Heart right ventricle (tissue), 16 donors: ENCODE measurements around the gene SMARCA2. TPM values are rescaled to one million over a fixed set of nuclear protein-coding genes. Genes with fewer than 3 reads are reported as not detected.

Experiments
- ATAC-seq, 8 donors: fragments of 200-7000 bp; cut with Tn5 transposase; one replicate each; pipeline ENCODE4 v1.9.1; 2020; ENCODE audit warnings: mild to moderate bottlenecking in 8 of 8, moderate library complexity in 8 of 8, moderate number of reproducible peaks in 1 of 8
- DNase-seq, 2 donors: peaks; one replicate each; pipeline ENCODE4 v3.0.0-alpha.2; 2020
- H3K27ac ChIP-seq, 10 donors: fragments of 200-600 bp; sonication (generic) in 2 of 10; one replicate each; pipeline versions ENCODE4 v1.5.0 to v1.8.0; 2020 to 2022; ENCODE audit warnings: mild to moderate bottlenecking in 3 of 10
- H3K27me3 ChIP-seq, 7 donors: fragments of 200-600 bp; one replicate each; pipeline ENCODE4 v1.8.0; 2021 to 2022; ENCODE audit warnings: mild to moderate bottlenecking in 2 of 7
- H3K36me3 ChIP-seq, 9 donors: fragments of 200-600 bp; sonication (generic) in 1 of 9; one replicate each; pipeline versions ENCODE4 v1.5.0 to v1.8.0; 2020 to 2022; ENCODE audit warnings: mild to moderate bottlenecking in 2 of 9
- H3K4me1 ChIP-seq, 9 donors: fragments of 200-600 bp; sonication (generic) in 1 of 9; one replicate each; pipeline versions ENCODE4 v1.5.0 to v1.8.0; 2020 to 2022; ENCODE audit warnings: mild to moderate bottlenecking in 4 of 9
- H3K4me3 ChIP-seq, 10 donors: fragments of 200-600 bp; sonication (generic) in 2 of 10; one replicate each; pipeline versions ENCODE4 v1.5.0 to v1.8.0; 2020 to 2022; ENCODE audit warnings: mild to moderate bottlenecking in 7 of 10, moderate library complexity in 2 of 10
- H3K9me3 ChIP-seq, 11 donors: fragments of 200-600 bp in 10 of 11; sonication (generic) in 2 of 11; one replicate each; pipeline versions ENCODE4 v1.5.0 to v1.8.0; 2013 to 2022; ENCODE audit warnings: mild to moderate bottlenecking in 2 of 11, control low read depth in 1 of 11, moderate library complexity in 1 of 11
- WGBS, 2 donors: extraction: QIAGEN DNeasy Blood & Tissue Kit; methylation state at CpG; one replicate each; pipeline ENCODE4 v1.1.7; 2013; ENCODE audit warnings: inconsistent platforms in 1 of 2; 5-methylcytosine and 5-hydroxymethylcytosine counted together
- intact Hi-C, 10 donors: fragments of 100-400 bp; cut with DNase I; formaldehyde crosslinking; loops; one replicate each; pipeline versions ENCODE4 v1.11.1 to v1.14.2; 2022
- polyA plus RNA-seq, 2 donors: library from polyadenylated mRNA; stranded (reverse); fragments of 200-250 nt; gene quantifications; one replicate each; pipeline ENCODE4 v1.2.3, GENCODE V29; 2013
- total RNA-seq, 10 donors: library from RNA; stranded (reverse); fragmentation: NEBNext Ultra II Directional in 3 of 10; extraction: Animal tissue kit (Norgen Biotek cat#: 25700) in 3 of 10; gene quantifications; one replicate each; pipeline versions ENCODE4 v1.2.1 to v1.2.4, GENCODE V29; 2021 to 2023
- TF ChIP-seq, protein P1 (sequence below), 9 donors: fragments of 200-600 bp; sonication (generic) in 2 of 9; IDR thresholded peaks; one replicate each; pipeline versions ENCODE4 v1.5.0 to v1.8.0; 2021 to 2022; ENCODE audit warnings: antibody characterized with exemption in 9 of 9, mild to moderate bottlenecking in 5 of 9, moderate library complexity in 1 of 9
- donor health status: Arrhythmogenic right ventricular cardiomyopathy.
- donor health status: ischemic (EF 13 %, LVEDD 7.1; RV severe dilation, severe dysfunction).
- donor health status: healthy with polysubstance abuse.
- donor health status: DM: no; HTN: yes; CAD: no.
- donor health status: DM: no; HTN: no; CAD: no.
- donor health status: ischemic (EF 25% LVEDD 6.9; RV normal size, moderate dysfunction).
- donor health status: ischemic (EF 25% LVEDD 5.7; RV mildly dilated, moderate dysfunction).
- donor health status: healthy.
- donor health status: DM: yes; HTN: yes; CAD: no.
- donor health status: Ischemic cardiomyopathy.
- donor health status: ischemic (EF 35%, LVEDD 5.7; RV mildly dilated, moderate dysfunction).
- donor health status: nonischemic (EF 11% LVEDD 7.7; RV severe dilation, severe dysfunction).
- donor health status: DM: yes; HTN: yes; CAD: no.
- donor health status: PGD.
- donor health status: ischemic (EF 29% LVEDD 5.4; RV normal size, mild dysfunction).
- donor health status: nonischemic (EF 23%, LVEDD 6.1; RV moderate dilation, normal function).

The SMARCA2 gene
- total and polyA plus RNA-seq, 12 donors, result 26.5 to 140 (median 105) TPM

GRCh38 chr9:2013743-2014475 lies 1.2 kb upstream of the SMARCA2 start:
- Histone ChIP-seq H3K4me1 (peaks cover 0 to 20% (median 13%) of the 10 kb centered on the region in 9 donors), H3K36me3 (no peaks in the 10 kb centered on the region), H3K4me3 (peak overlapping the region; percentile 60 to 97 (median 88)), H3K9me3 (no peaks in the 10 kb centered on the region), H3K27me3 (no peaks in the 10 kb centered on the region), H3K27ac (peak overlapping the region; percentile 48 to 99 (median 97))
- ATAC-seq (no peak), DNase-seq (no peak)
- 19 to 27% methylated on average over 13 of the region's 13 CpGs for WGBS, 2 donors
- intact Hi-C loops, result loop anchor here in 4 of 10 donors (2.0 to 10.0 kb wide), 4 partner anchors 21 to 831 kb away; partner anchors contain the start of gene PUM3 (in 1 of the 4)
- TF ChIP-seq, protein P1, sequence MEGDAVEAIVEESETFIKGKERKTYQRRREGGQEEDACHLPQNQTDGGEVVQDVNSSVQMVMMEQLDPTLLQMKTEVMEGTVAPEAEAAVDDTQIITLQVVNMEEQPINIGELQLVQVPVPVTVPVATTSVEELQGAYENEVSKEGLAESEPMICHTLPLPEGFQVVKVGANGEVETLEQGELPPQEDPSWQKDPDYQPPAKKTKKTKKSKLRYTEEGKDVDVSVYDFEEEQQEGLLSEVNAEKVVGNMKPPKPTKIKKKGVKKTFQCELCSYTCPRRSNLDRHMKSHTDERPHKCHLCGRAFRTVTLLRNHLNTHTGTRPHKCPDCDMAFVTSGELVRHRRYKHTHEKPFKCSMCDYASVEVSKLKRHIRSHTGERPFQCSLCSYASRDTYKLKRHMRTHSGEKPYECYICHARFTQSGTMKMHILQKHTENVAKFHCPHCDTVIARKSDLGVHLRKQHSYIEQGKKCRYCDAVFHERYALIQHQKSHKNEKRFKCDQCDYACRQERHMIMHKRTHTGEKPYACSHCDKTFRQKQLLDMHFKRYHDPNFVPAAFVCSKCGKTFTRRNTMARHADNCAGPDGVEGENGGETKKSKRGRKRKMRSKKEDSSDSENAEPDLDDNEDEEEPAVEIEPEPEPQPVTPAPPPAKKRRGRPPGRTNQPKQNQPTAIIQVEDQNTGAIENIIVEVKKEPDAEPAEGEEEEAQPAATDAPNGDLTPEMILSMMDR (IDR thresholded peaks at IDR 0.05), result no peak

GRCh38 chr9:2015581-2016407 lies 647 bp downstream of the SMARCA2 start:
- ATAC-seq, result peak; percentile 1 to 36 (median 16)
- WGBS, 2 donors, result 0% methylated on average over 57 to 59 of the region's 59 CpGs

DNA sequence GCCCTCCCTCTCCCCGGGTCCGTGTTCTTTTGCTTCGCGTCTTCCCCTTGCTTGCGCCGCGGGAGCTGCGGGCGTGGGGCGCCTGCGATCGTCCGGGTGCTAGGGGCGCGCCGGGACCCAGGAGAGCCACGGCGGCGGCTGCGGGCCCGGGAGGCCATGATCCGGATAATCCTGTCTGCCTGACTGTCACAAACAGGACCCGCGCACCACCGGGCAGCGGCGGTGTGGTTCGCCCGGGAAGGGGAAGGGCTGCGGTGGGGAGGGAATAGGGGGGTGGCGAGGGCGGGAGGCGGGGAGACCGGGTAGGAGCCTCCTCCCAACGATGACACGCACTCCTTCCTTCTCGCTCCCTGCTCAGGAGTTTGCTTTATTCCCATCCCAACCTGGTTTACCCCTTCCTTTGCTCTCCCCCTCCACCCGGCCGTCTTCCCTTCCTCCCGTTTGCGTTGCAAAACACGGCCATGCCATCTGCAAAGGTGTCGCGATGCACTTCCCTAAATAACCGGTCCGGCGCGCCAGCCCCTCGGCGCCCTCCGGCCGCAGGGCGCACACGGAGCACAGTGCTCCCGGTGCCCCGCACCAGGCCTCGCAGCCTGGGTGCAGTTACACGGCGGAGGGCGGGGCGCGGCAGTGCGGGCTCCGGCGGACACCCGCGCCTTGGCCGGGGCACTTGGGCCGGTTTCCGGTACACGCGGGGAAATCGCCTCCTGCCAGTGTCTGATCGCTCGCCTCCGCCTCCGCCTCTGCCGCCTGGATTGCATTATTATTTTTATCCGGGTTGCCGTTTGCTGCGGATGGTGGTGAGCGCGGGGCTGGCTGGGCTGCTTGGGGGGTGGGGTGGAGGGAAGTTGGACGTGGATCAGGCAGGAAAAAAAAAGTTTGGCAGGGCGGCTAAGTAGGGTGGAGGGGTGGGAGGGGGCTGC lies 1.5 kb downstream of the SMARCA2 start:
- peak overlapping the region; percentile 62 to 97 (median 88) for H3K4me3 ChIP-seq
- no peaks in the 10 kb centered on the region for H3K27me3 ChIP-seq
- peak; percentile 81 to 82 for DNase-seq
- peak; percentile 43 to 74 (median 52) for ATAC-seq
- intact Hi-C loops, result loop anchor here in 6 of 10 donors (5.0 to 10.0 kb wide), 9 partner anchors 36 to 831 kb away; partner anchors contain the start of gene PUM3 (in 1 of the 6)
- 0% methylated on average over 79 to 85 of the region's 85 CpGs for WGBS, 2 donors
- TF ChIP-seq, protein P1 (IDR thresholded peaks at IDR 0.05), result peak in 2 of 9 donors; percentile 19 to 21
- peaks cover 0 to 48% (median 39%) of the 10 kb centered on the region in 9 donors for H3K4me1 ChIP-seq
- H3K36me3 ChIP-seq, result no peaks in the 10 kb centered on the region
- H3K9me3 ChIP-seq, result no peaks in the 10 kb centered on the region
- peak overlapping the region; percentile 92 to 99 (median 97) for H3K27ac ChIP-seq

More at GRCh38 chr9:2015581-2016407, 647 bp downstream of the SMARCA2 start:
- peaks cover 0 to 39% (median 32%) of the 10 kb centered on the region in 9 donors for H3K4me1 ChIP-seq
- H3K9me3 ChIP-seq, result no peaks in the 10 kb centered on the region
- peak overlapping the region; percentile 62 to 97 (median 88) for H3K4me3 ChIP-seq
- no peaks in the 10 kb centered on the region for H3K36me3 ChIP-seq
- H3K27ac ChIP-seq, result peak overlapping the region; percentile 92 to 99 (median 97)
- TF ChIP-seq, protein P1 (IDR thresholded peaks at IDR 0.05), result no peak
- no peaks in the 10 kb centered on the region for H3K27me3 ChIP-seq
- intact Hi-C loops, result loop anchor here in 6 of 10 donors (2.0 to 10.0 kb wide), 10 partner anchors 19 to 832 kb away; partner anchors contain the start of gene PUM3 (in 1 of the 6)
- DNase-seq, result peak; percentile 40 to 69
